Right lung (tissue), 10 donors: Measurements from ENCODE around the gene CCDC110. TPM values are rescaled to one million over a fixed set of nuclear protein-coding genes. Genes with fewer than 3 reads are reported as not detected.
"Not testable (repeated sequence)": the region's sequence is repeated elsewhere in the genome, so short reads cannot be mapped to it uniquely, and the experiment has no call there.

ENCODE experiments used
- DNase-seq, 2 donors: peaks; one replicate each; pipeline ENCODE4 v3.0.0-alpha.2; 2013
- long read RNA-seq, 8 donors: transcript quantifications; one replicate each; lab custom pipeline, GENCODE V29; 2026
- polyA plus RNA-seq, 5 donors: library from polyadenylated mRNA; unstranded; fragments of 120-200 nt; gene quantifications; one replicate each; pipeline versions ENCODE4 v1.2.1 to v1.2.3, GENCODE V29; 2013; ENCODE audit warnings: inconsistent platforms in 1 of 5, low replicate concordance in 1 of 5; ENCODE audit not compliant: insufficient read length in 5 of 5, insufficient read depth in 1 of 5

CCDC110 gene
- 1 to 10 TPM; 1.9 to 3.6 (median 2.4) TPM for polyA plus RNA-seq
- long read RNA-seq, donor 1, partial matches to known transcripts: 6 of 7 reads
- long read RNA-seq, donor 1, other reads (novel, unspliced or antisense): 0 of 7 reads
- long read RNA-seq, donor 2: 0 reads
- long read RNA-seq, donor 3: 0 reads
- long read RNA-seq, donor 4, partial matches to known transcripts: 0 of 1 reads
- long read RNA-seq, donor 4, other reads (novel, unspliced or antisense): 0 of 1 reads
- long read RNA-seq, donor 5: 0 reads
- long read RNA-seq, donor 6, partial matches to known transcripts: 0 of 1 reads
- long read RNA-seq, donor 6, other reads (novel, unspliced or antisense): 0 of 1 reads
- long read RNA-seq, donor 7: 0 reads
- long read RNA-seq, donor 8: 0 reads

- peak; percentile 92 to 93 for DNase-seq
These were observed at the start of gene CCDC110 for GRCh38 chr4:185471235-185472102. Gene CCDC110, minus strand, starts transcription at chr4:185471733. Its CDS starts 50 bp downstream, at chr4:185471683.

DNA sequence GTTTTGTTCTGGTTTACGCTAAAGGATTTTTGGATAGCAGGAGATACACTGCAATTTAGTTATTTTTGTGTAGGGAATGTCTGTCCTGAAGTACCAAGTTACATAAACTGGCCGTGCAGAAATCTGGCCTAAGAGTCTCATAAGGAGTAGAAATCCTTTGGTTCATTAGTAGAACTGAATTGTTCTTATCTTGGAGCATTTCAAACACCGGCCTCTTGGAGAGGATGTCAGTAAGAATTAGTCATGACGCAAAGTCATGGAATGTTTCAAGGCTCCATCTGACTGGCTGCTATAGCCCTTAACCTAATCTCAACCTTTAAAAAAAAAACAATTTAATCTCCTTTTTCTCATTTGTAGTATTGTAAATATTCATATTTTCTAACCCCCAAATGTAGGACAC, 48.6 kb upstream of the CCDC110 start:
- no peak for DNase-seq

DNA sequence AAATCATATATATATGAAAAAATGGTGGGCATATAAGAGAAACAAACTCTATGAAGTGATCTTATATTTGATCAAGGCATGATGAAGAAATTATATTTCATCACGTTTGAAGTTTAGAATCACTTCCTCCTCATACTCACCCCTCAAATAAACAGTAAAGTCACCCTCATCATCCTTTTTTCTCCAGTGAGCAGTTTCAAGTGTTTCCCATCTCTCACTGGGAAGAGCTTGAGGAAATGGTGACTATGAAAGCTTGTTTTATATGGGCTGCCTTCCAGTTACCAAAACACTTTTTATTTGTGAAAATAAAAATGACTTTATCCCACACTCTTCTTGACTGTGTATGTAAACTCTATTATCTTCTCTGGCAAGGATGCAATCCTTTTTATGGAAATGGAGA, 47.0 kb upstream of the CCDC110 start:
- no peak for DNase-seq

DNA sequence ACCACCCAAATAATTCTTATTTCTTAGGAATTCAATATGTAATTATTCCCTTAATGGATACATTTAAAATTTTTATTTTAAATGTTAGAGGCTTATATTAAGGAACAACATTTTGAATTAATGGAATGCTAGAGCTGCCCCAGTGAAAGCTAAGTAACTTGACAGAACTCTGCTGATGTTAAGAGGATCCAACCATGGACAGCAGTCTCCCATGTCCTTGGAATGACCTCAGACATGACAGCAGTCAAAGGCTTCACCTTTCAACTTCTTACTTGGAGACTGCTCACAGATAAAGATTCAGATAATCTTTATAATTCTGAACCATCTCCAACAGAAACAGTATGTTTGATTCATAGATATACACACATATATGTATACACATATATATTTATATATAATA, 46.5 kb upstream of the CCDC110 start:
- no peak for DNase-seq

DNA sequence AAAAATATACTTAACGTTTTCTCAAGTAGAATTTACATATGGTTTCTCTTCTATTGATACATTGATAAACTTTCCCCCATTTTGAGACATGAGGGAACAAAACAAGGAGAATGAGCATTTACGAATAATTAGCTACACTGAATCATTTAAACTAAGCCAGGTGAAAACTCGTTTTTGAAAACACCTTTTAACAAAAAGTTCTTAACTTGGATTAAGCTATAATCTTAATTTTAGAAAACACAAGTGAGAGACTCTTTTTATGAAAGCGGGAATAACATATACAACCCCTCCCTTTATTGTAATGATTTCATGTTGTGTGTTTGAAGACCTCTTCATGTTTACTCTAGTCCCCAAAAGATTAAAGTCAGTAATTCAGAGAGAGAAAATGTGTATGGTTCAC, 43.7 kb upstream of the CCDC110 start:
- DNase-seq: no peak

DNA sequence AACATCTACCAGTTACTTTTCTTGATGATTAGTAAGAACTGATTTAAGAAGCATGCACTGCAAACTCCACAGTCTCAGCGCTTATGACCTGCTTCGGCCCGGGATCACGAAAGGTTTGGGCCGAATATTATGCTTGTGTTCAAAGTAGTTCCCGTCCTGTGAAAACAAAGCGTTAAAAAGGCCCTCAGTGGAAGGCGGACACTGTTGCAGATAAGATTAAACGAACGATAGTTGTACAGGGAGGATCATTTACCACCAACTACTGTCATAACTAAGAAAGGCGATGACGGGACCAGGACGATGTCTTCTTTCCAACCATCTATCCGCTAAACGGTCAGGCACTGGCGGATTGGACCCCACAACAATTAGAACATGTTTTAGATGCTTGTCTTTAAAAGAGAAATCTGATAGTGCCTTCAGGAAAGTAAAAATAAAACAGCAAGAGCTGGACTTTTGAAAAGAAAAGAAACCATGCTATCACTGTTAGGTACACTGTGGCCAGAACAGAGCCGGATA, 42.7 kb upstream of the CCDC110 start:
- DNase-seq: no peak

- DNase-seq: peak in 1 of 2 donors; percentile 29
These were observed 42.1 kb upstream of the CCDC110 start for GRCh38 chr4:185513489-185514181.

DNA sequence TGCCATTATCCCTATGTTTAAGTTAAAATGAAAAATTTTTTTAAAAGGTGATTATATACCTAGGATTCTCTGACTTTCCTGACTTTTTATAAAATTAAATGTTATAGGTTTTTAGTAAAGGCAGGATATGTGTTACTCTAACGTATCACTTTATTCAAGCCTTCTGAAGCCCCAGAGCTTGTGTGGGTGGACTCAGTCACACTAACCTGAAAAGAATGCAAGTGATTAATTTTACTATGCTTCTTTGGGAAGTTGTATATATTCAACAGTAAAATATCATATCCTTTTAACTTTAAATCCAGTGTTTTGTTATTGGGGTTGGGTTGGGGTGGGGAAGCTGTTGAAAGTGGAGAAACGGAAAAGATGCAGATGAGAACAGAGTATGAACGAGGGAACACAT, 41.0 kb upstream of the CCDC110 start:
- no peak for DNase-seq

GRCh38 chr4:185511243-185511642, 39.7 kb upstream of the CCDC110 start:
- DNase-seq: not testable (repeated sequence)

- no peak for DNase-seq
These were observed 39.3 kb upstream of the CCDC110 start for GRCh38 chr4:185510806-185511205.

- DNase-seq: peak in 1 of 2 donors; percentile 17
These were observed 36.6 kb upstream of the CCDC110 start for GRCh38 chr4:185508181-185508580.

GRCh38 chr4:185506422-185506821, 34.9 kb upstream of the CCDC110 start:
- no peak for DNase-seq

DNA sequence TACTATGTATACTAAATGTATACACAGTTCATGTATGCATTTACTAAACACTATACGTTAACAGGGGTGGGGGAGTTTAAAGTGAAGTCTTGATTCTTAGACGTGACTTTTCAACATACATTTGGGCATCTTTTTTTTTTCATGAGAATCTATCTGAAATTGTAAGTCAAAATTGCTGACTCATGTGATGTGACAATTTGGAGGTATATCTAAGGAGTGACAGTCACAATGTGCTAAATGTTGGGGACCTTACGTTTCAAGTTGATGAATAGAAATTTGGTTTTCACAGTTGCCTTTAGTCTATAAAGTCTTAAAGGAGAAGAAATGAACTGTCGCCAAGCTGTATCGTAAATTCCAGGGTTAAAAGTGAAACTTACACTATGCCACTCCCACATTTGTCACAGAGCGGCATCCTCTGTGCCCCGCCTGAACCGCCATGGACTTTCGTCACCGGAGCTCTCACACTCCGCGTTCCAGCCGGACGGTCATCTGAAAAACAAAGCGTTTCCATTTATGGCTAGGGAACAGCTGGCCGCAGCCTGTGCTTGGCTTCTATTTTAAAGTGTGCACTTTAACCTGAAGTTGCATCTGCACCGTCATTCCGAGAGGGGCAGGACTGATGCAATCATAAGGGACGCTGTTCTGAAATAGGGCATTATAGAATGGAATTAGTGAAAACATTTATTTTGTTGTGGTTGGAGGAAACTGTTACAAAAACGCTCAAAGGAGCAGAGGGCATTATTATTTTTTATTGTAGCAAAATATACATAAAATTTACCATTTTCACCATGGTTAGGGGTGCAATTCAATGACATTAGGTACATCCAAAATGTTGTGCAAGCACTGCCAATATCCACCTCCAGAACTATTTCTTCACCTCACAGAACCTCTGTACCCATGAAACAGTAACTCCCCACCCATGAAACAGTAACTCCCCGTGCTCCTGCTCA, 32.8 kb upstream of the CCDC110 start:
- DNase-seq: peak; percentile 90 to 92

DNA sequence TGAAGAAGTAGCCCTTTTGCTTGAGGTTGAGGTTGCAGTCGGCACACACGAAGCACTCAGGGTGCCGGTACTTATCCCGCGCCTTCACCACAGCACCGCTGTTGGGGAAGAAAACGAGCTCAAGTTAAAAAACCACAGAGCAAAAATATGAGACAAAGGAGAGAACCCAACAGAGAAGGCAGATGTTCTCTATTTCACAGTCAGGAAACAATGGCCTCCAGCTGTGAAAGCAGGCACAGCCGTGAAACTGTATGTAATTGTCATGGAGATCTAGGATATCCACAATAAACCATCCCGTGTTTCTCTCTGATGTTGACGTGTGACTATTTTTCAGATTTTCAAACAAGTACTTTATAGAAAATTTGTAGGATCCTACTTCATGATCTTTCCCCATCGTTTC, 30.9 kb upstream of the CCDC110 start:
- no peak for DNase-seq

DNA sequence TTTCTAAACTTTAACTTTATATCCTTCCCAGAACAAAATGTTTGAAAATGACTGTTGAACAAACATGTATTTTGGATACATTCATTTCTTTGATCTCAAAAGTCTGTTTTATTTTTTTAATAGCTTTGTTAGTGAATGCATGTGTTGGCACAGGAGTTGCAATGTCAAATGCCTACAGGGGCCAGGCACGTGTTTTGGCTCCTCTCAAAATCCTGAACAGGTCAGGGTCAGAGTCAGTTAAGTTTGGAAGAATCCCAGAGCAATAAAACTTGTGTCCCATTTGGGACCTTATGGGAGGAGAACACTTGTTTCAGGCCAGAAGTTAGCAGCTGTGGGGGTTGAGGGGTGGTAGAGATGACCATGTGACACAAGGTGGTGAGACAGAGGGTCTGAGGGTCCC, 29.0 kb upstream of the CCDC110 start:
- DNase-seq: no peak

DNA sequence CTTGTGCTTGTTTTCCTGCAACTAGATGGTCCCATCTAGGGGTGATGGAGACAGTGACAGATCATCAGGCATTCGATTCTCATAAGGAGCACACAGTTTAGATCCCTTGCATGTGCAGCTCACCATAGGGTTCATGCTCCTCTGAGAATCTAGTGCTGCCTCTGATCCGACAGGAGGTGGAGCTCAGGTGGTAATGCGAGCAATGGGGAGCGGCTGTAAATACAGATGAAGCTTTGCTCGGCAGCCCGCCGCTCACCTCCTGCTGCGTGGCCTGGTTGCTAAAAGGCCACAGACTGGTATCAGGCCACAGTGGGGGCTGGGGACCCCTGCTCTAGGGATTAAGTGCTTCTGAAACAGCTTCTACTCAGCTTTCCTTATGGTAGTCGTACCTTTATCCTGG, 28.5 kb upstream of the CCDC110 start:
- no peak for DNase-seq

DNA sequence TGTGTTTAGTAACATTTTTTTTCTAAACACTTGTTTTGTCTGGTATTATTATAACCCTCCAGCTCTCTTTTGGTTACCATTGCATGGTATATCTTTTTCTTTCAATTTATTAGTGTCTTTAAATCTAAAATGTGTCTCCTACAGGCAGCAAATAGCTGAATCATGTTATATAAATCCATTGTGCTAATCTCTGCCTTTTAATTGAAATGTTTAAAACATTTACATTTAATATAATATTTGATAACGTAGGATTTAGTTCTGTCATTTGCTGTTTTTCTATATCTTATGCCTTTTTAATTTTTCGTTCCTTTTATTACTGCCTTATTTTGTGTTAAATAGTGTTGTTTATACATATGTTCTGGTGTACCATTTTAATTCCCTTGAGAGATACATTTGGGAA, 17.1 kb upstream of the CCDC110 start:
- DNase-seq: no peak

- DNase-seq: no peak
These were observed 9.9 kb upstream of the CCDC110 start for GRCh38 chr4:185481401-185481800.

DNA sequence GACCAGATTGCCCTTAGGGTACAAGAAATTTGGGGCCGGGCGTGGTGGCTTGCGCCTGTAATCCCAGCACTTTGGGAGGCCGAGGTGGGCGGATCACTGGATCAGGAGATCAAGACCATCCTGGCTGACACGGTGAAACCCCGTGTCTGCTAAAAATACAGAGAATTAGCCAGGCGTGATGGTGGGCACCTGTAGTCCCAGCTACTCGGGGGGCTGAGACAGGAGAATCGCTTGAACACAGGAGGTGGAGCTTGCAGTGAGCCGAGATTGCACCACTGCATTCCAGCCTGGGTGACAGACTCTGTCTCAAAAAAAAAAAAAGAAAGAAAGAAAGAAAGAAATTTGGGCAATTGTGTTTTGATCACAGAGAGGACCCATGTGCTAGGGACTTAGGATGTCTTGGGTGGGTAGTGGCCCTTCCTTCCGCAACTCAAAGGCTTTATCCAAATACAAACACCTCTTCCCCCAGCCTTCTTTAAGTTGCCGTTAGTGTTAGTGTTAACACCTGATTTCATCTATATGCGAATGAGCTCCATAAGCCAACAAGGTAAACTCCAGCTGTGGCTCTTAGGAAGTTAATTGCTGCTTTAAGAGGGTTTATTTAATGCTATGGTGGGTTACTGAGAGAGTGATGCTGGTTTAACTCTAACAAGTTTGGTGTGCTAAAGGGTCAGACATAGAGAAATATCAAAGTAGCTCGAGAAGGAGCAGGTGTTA, 8.6 kb upstream of the CCDC110 start:
- DNase-seq: no peak

DNA sequence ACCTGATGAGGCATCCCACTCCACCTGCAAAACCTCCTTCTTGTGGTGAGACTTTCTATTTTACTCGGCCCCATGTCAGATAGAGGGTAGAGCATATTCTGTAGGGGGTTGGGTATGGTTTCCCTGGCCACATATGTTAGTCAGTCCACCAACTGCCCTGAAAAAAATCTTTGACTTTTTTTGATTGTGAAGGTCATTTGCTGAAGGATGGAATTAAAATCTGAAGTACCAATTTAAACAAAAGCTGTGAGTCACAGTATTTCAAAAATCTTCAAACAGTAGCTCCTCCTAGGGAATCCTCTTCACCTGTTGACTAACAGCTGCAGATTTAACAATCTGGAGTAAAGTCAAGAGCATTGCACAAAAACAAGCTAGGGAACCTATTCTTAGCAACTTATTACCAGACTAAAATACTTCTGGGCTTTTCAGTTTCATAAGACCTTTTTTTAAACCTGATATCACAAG, 8.0 kb upstream of the CCDC110 start:
- no peak for DNase-seq
